IMR-90 (cell line): ENCODE results near the gene DIAPH2. TPM values are rescaled to one million over a fixed set of nuclear protein-coding genes. Genes with fewer than 3 reads are reported as not detected.
A peak's percentile ranks its signal among the peaks of the same experiment; 100 is the strongest.

Experiments used
- ATAC-seq: fragments of 200-7000 bp; cut with Tn5 transposase; 2 replicates; pipeline ENCODE4 v1.9.1; 2020; ENCODE audit warnings: low read depth, mild to moderate bottlenecking, moderate library complexity
- BruUV-seq: library from RNA; stranded (reverse); fragments of 400-500 nt; replicated peaks from 2 replicates; lab custom pipeline; 2021; lab: Mats Ljungman, UMichigan
- CTCF ChIA-PET: fragments of 300-600 bp; formaldehyde crosslinking; extraction: SDS; loops from one replicate; lab custom pipeline; 2021; ENCODE audit warnings: antibody characterized with exemption; lab: Yijun Ruan, JAX
- POLR2A ChIA-PET: fragments of 300-600 bp; sonication (Branson Sonifier 250); formaldehyde crosslinking; loops from one replicate; lab custom pipeline; 2022; ENCODE audit warnings: antibody characterized with exemption; ENCODE audit not compliant: unreplicated experiment; lab: Charles Lee
- DNase-seq: peaks from one replicate; pipeline ENCODE4 v3.0.0; 2013
- H2AFZ ChIP-seq: replicated peaks from 2 replicates; pipeline ENCODE3; 2013; ENCODE audit warnings: low read length, mild to moderate bottlenecking; ENCODE audit not compliant: poor library complexity
- H2AK5ac ChIP-seq: 2 replicates; pipeline ENCODE4 v1.6.1; 2013; ENCODE audit warnings: low read depth, low read length, inconsistent platforms
- H2AK9ac ChIP-seq: replicated peaks from 2 replicates; pipeline ENCODE3; 2013; ENCODE audit warnings: mild to moderate bottlenecking, low read depth, low read length, moderate library complexity; ENCODE audit not compliant: poor library complexity
- H2BK120ac ChIP-seq: 2 replicates; pipeline ENCODE4 v1.6.1; 2013; ENCODE audit warnings: low read depth, low read length, inconsistent platforms
- H2BK15ac ChIP-seq: 3 replicates; pipeline ENCODE4 v1.6.1; 2013; ENCODE audit warnings: low read depth, low read length, inconsistent platforms
- H2BK20ac ChIP-seq: 2 replicates; pipeline ENCODE4 v1.6.1; 2013; ENCODE audit warnings: low read depth, mild to moderate bottlenecking, inconsistent platforms, low read length, moderate library complexity
- H2BK5ac ChIP-seq: 2 replicates; pipeline ENCODE4 v1.6.1; 2013; ENCODE audit warnings: mild to moderate bottlenecking, low read depth, low read length, inconsistent platforms; ENCODE audit not compliant: poor library complexity, severe bottlenecking
- H3K14ac ChIP-seq: replicated peaks from 2 replicates; pipeline ENCODE4 v1.6.1; 2013; ENCODE audit warnings: low read depth, low read length, inconsistent platforms
- H3K18ac ChIP-seq: 2 replicates; pipeline ENCODE4 v1.6.1; 2013; ENCODE audit warnings: low read depth, low read length, control low read depth
- H3K23ac ChIP-seq: 2 replicates; pipeline ENCODE4 v1.6.1; 2013; ENCODE audit warnings: low read depth, low read length, inconsistent platforms
- H3K27ac ChIP-seq: 2 replicates; pipeline ENCODE4 v1.5.1; 2013; ENCODE audit warnings: mild to moderate bottlenecking, control low read depth, low read length; ENCODE audit not compliant: insufficient read depth
- H3K27me3 ChIP-seq: 2 replicates; pipeline ENCODE4 v1.6.1; 2013; ENCODE audit warnings: low read length; ENCODE audit not compliant: control insufficient read depth, insufficient read depth
- H3K36me3 ChIP-seq: 2 replicates; pipeline ENCODE4 v1.6.1; 2013; ENCODE audit warnings: low read length, mixed read lengths; ENCODE audit not compliant: control insufficient read depth, insufficient read depth
- H3K4ac ChIP-seq: 2 replicates; pipeline ENCODE4 v1.6.1; 2013; ENCODE audit warnings: low read depth, low read length, inconsistent platforms
- H3K4me1 ChIP-seq: 2 replicates; pipeline ENCODE4 v1.6.1; 2013; ENCODE audit warnings: low read length, mixed read lengths; ENCODE audit not compliant: control insufficient read depth, insufficient read depth
- H3K4me2 ChIP-seq: 2 replicates; pipeline ENCODE4 v1.6.1; 2013; ENCODE audit warnings: low read depth, mild to moderate bottlenecking, control low read depth, low read length, moderate library complexity
- H3K4me3 ChIP-seq: 2 replicates; pipeline ENCODE4 v1.5.1; 2013; ENCODE audit warnings: low read depth, mild to moderate bottlenecking, control low read depth, low read length, moderate library complexity; ENCODE audit not compliant: insufficient read depth
- H3K56ac ChIP-seq: 2 replicates; pipeline ENCODE4 v1.6.1; 2013; ENCODE audit warnings: low read length, inconsistent platforms; ENCODE audit not compliant: insufficient read depth; ENCODE audit errors: extremely low read depth
- H3K79me1 ChIP-seq, 2 experiments: 2 replicates each; pipeline ENCODE4 v1.6.1; 2013; ENCODE audit warnings: low read length in 2 of 2, inconsistent platforms in 1 of 2, low read depth in 1 of 2
- H3K9ac ChIP-seq: 2 replicates; pipeline ENCODE4 v1.6.1; 2013; ENCODE audit warnings: low read depth, low read length, control low read depth
- H3K9me1 ChIP-seq: 2 replicates; pipeline ENCODE4 v1.6.1; 2013; ENCODE audit warnings: low read length, inconsistent platforms; ENCODE audit not compliant: insufficient read depth
- H3K9me3 ChIP-seq: 2 replicates; pipeline ENCODE4 v1.6.1; 2013; ENCODE audit warnings: low read length; ENCODE audit not compliant: control insufficient read depth, insufficient read depth
- H4K20me1 ChIP-seq: 2 replicates; pipeline ENCODE4 v1.6.1; 2013; ENCODE audit warnings: low read length, inconsistent platforms; ENCODE audit not compliant: insufficient read depth
- H4K5ac ChIP-seq: 2 replicates; pipeline ENCODE4 v1.6.1; 2013; ENCODE audit warnings: mild to moderate bottlenecking, low read depth, low read length, control low read depth
- H4K8ac ChIP-seq, 2 experiments: 2 replicates each; pipeline ENCODE4 v1.6.1; 2013; ENCODE audit warnings: low read depth in 2 of 2, low read length in 2 of 2, control low read depth in 1 of 2, inconsistent platforms in 1 of 2
- H4K91ac ChIP-seq: 2 replicates; pipeline ENCODE4 v1.6.1; 2013; ENCODE audit warnings: low read depth, low read length, inconsistent platforms; ENCODE audit not compliant: insufficient read depth
- BHLHE40 ChIP-seq: fragments of 150-350 bp; IDR thresholded peaks from 2 replicates; pipeline ENCODE4 v1.6.1; 2016; ENCODE audit warnings: mild to moderate bottlenecking, low read depth, low read length
- CEBPB ChIP-seq: IDR thresholded peaks from 2 replicates; pipeline ENCODE4 v1.6.1; 2012; ENCODE audit warnings: low read depth, low read length, improper control_type of control experiment
- MAFK ChIP-seq: IDR thresholded peaks from 2 replicates; pipeline ENCODE4 v1.6.1; 2012; ENCODE audit warnings: low read depth, low read length, improper control_type of control experiment
- WGBS, 2 experiments: methylation state at CpG; one replicate each; pipeline versions ENCODE4 v1.1.5 to v1.1.7; 2013; ENCODE audit warnings: missing lambda C conversion rate in 2 of 2; ENCODE audit not compliant: insufficient read length in 1 of 2; ENCODE audit errors: extremely low coverage in 2 of 2; 5-methylcytosine and 5-hydroxymethylcytosine counted together
- dilution Hi-C: fragments of 300-500 bp; cut with HindIII; formaldehyde crosslinking; loops from one replicate; pipeline ENCODE4 v1.14.3; 2018; ENCODE audit warnings: low sequenced_read_pairs; ENCODE audit not compliant: unreplicated experiment
- in situ Hi-C: fragments of 300-500 bp; cut with MboI; formaldehyde crosslinking; loops from 3 replicates; pipeline ENCODE4 v1.14.3; 2019; ENCODE audit warnings: low sequenced_read_pairs, inconsistent platforms, mixed read lengths
- intact Hi-C: fragments of 100-400 bp; cut with micrococcal nuclease; formaldehyde crosslinking; loops from 2 replicates; pipeline ENCODE4 v1.10.0; 2022
- polyA plus RNA-seq, 3 experiments: library from polyadenylated mRNA; depleted of rRNA; stranded (reverse); fragments of >200 nt; gene quantifications; 2 replicates each; pipeline ENCODE4 v1.2.3, GENCODE V29; 2012; ENCODE audit warnings: low replicate concordance in 1 of 3
- total RNA-seq: library from RNA; depleted of rRNA; stranded (reverse); fragments of >200 nt; gene quantifications from 2 replicates; pipeline ENCODE4 v1.2.3, GENCODE V29; 2012

DIAPH2 gene
- total and polyA plus RNA-seq, 2 of the 4 experiments (the other 2 are of a cell fraction) = 3.6 to 19.9 TPM

GRCh38 chrX:97539970-97540519 is 855.4 kb downstream of the DIAPH2 start:
- Histone ChIP-seq H3K9me3 (no peaks in the 10 kb centered on the region), H2AK5ac (no peak overlapping the region), H2BK5ac (no peak overlapping the region), H3K4me2 (no peak overlapping the region), H3K27ac (no peak overlapping the region), H4K8ac (no peak overlapping the region), H3K9me1 (no peaks in the 10 kb centered on the region), H4K20me1 (no peaks in the 10 kb centered on the region), H3K23ac (no peak overlapping the region), H2BK20ac (no peak overlapping the region), H3K18ac (no peak overlapping the region), H3K27me3 (no peaks in the 10 kb centered on the region), H2AFZ (no peak overlapping the region), H4K91ac (no peak overlapping the region), H3K14ac (no peak overlapping the region), H3K36me3 (no peaks in the 10 kb centered on the region), H4K5ac (no peak overlapping the region), H3K4me1 (no peaks in the 10 kb centered on the region), H3K56ac (no peak overlapping the region), H3K79me1 (no peaks in the 10 kb centered on the region), H2BK15ac (no peak overlapping the region), H2BK120ac (no peak overlapping the region), H3K9ac (no peak overlapping the region), H3K4me3 (no peak overlapping the region), H3K4ac (no peak overlapping the region), H2AK9ac (no peak overlapping the region)
- no TSS peak for BruUV-seq
- dilution Hi-C loops (no loop called here), in situ Hi-C loops (no loop called here), intact Hi-C loops (no loop called here)
- TF ChIP-seq MAFK (no peak), CEBPB (0 out of 2 replicates have a peak, but pooled peaks have one; percentile 24), BHLHE40 (peak; percentile 62)
- no CpG with 5 or more reads among the region's 2 CpGs for WGBS, 2 experiments
- DNase-seq (peak; percentile 2), ATAC-seq (no peak)
- ChIA-PET POLR2A (no interaction called here), CTCF (no interaction called here)
